HG03432 (cell line): ENCODE measurements around the gene MRI1.

Source experiments
- ATAC-seq: cut with Tn5 transposase; IDR thresholded peaks from one replicate; pipeline ENCODE4 v1.9.1; 2021; ENCODE audit warnings: mild to moderate bottlenecking, moderate library complexity; ENCODE audit not compliant: unreplicated experiment

Gene MRI1

GRCh38 chr19:13821292-13821691 lies 57.0 kb downstream of the MRI1 start:
- ATAC-seq: no peak

GRCh38 chr19:13823256-13823655 lies 58.9 kb downstream of the MRI1 start:
- no peak for ATAC-seq
